GM23338 (cell line): ENCODE measurements around the gene CCN6. TPM values are rescaled to one million over a fixed set of nuclear protein-coding genes. Genes with fewer than 3 reads are reported as not detected.

Experiments
- ATAC-seq: fragments of 200-7000 bp; cut with Tn5 transposase; 3 replicates; pipeline ENCODE4 v1.9.1; 2020
- DNase-seq: peaks from one replicate; pipeline ENCODE4 v3.0.0-alpha.2; 2015; ENCODE audit warnings: low spot score
- H2AFZ ChIP-seq: fragments of 200-600 bp; sonication (generic); 2 replicates; pipeline ENCODE4 v1.8.0; 2016; ENCODE audit warnings: antibody characterized with exemption, mild to moderate bottlenecking, moderate library complexity
- H3F3A ChIP-seq: fragments of 200-600 bp; sonication (generic); replicated peaks from 2 replicates; pipeline ENCODE4 v1.8.0; 2017; ENCODE audit warnings: antibody characterized with exemption, mixed run types, low read depth
- H3K27ac ChIP-seq: fragments of 200-600 bp; sonication (generic); 2 replicates; pipeline ENCODE4 v1.6.1; 2016; ENCODE audit warnings: low read depth
- H3K27me3 ChIP-seq: fragments of 200-600 bp; sonication (generic); 2 replicates; pipeline ENCODE4 v1.8.0; 2016; ENCODE audit warnings: mild to moderate bottlenecking, mixed run types, moderate library complexity; ENCODE audit not compliant: insufficient read depth
- H3K36me3 ChIP-seq: fragments of 200-600 bp; sonication (generic); 2 replicates; pipeline ENCODE4 v1.8.0; 2016; ENCODE audit warnings: mild to moderate bottlenecking; ENCODE audit not compliant: insufficient read depth
- H3K4me1 ChIP-seq: fragments of 200-600 bp; sonication (generic); 2 replicates; pipeline ENCODE4 v1.8.0; 2016; ENCODE audit warnings: mild to moderate bottlenecking, moderate library complexity; ENCODE audit not compliant: insufficient read depth
- H3K4me2 ChIP-seq: fragments of 200-600 bp; sonication (generic); 2 replicates; pipeline ENCODE4 v1.7.1; 2017; ENCODE audit warnings: mixed run types
- H3K4me3 ChIP-seq: fragments of 200-600 bp; sonication (generic); 2 replicates; pipeline ENCODE4 v1.6.1; 2016; ENCODE audit warnings: mixed run types
- H3K79me2 ChIP-seq: fragments of 200-600 bp; sonication (generic); replicated peaks from 2 replicates; pipeline ENCODE4 v1.8.0; 2017; ENCODE audit warnings: mild to moderate bottlenecking; ENCODE audit not compliant: insufficient read depth
- H3K9me2 ChIP-seq: fragments of 200-600 bp; sonication (generic); 2 replicates; pipeline ENCODE4 v1.8.0; 2017; ENCODE audit not compliant: insufficient read depth
- H4K20me1 ChIP-seq: fragments of 200-600 bp; sonication (generic); replicated peaks from 2 replicates; pipeline ENCODE4 v1.8.0; 2017; ENCODE audit warnings: mild to moderate bottlenecking; ENCODE audit not compliant: insufficient read depth
- H3K27ac Mint-ChIP-seq: 2 replicates; pipeline ENCODE4 v1.8.0; 2020; ENCODE audit warnings: inconsistent platforms, mild to moderate bottlenecking, moderate library complexity, mixed read lengths
- H3K27me3 Mint-ChIP-seq: 3 replicates; pipeline ENCODE4 v1.8.0; 2022; ENCODE audit warnings: low read depth, mild to moderate bottlenecking, moderate library complexity, mixed read lengths, inconsistent platforms; ENCODE audit not compliant: insufficient read depth, poor library complexity
- H3K36me3 Mint-ChIP-seq: 3 replicates; pipeline ENCODE4 v1.8.0; 2021; ENCODE audit warnings: low read depth, mild to moderate bottlenecking, inconsistent platforms, moderate library complexity, mixed read lengths
- H3K4me1 Mint-ChIP-seq: 3 replicates; pipeline ENCODE4 v1.8.0; 2020; ENCODE audit warnings: mild to moderate bottlenecking, inconsistent platforms, mixed read lengths
- H3K4me3 Mint-ChIP-seq: 3 replicates; pipeline ENCODE4 v1.8.0; 2021; ENCODE audit warnings: moderate library complexity, mild to moderate bottlenecking, inconsistent platforms, mixed read lengths
- H3K9me3 Mint-ChIP-seq: 3 replicates; pipeline ENCODE4 v1.8.0; 2020; ENCODE audit warnings: moderate library complexity, mild to moderate bottlenecking, inconsistent platforms, mixed read lengths
- CREB1 ChIP-seq: fragments of 250-450 bp; sonication (Bioruptor Pico); IDR thresholded peaks from 2 replicates; pipeline ENCODE4 v1.5.0; 2020; ENCODE audit warnings: low read depth, mild to moderate bottlenecking, moderate library complexity
- ETS1 ChIP-seq: IDR thresholded peaks from 2 replicates; pipeline ENCODE4 v1.6.1; 2016; ENCODE audit warnings: antibody characterized with exemption
- EZH2 ChIP-seq: fragments of 200-600 bp; sonication (generic); IDR thresholded peaks from one replicate; pipeline ENCODE4 v1.8.0; 2017; ENCODE audit warnings: antibody characterized with exemption, mild to moderate bottlenecking, low read depth; ENCODE audit not compliant: unreplicated experiment
- NANOG ChIP-seq: IDR thresholded peaks from 2 replicates; pipeline ENCODE4 v1.6.1; 2016; ENCODE audit warnings: antibody characterized with exemption, borderline replicate concordance
- REST ChIP-seq: IDR thresholded peaks from one replicate; pipeline ENCODE4 v1.6.1; 2018; ENCODE audit warnings: antibody characterized with exemption; ENCODE audit not compliant: unreplicated experiment
- STAT1 ChIP-seq: IDR thresholded peaks from one replicate; pipeline ENCODE4 v1.6.1; 2016; ENCODE audit warnings: antibody characterized with exemption; ENCODE audit not compliant: unreplicated experiment
- ZNF114 ChIP-seq: fragments of 250-450 bp; sonication (Bioruptor Pico); IDR thresholded peaks from 2 replicates; pipeline ENCODE4 v1.5.0; 2020; ENCODE audit warnings: mild to moderate bottlenecking, moderate library complexity
- polyA plus RNA-seq: library from polyadenylated mRNA; unstranded; fragments of >200 nt; fragmentation: Nextera tagmentation; extraction: Ambion mirVana; gene quantifications from 2 replicates; pipeline ENCODE4 v1.2.1, GENCODE V29; 2016
- total RNA-seq: library from RNA; depleted of rRNA; stranded (reverse); fragments of >200 nt; shearing (Covaris generic); gene quantifications from 2 replicates; pipeline ENCODE4 v1.2.3, GENCODE V29; 2014
- TF ChIP-seq, protein P1 (sequence below): fragments of 250-450 bp; sonication (Bioruptor Pico); IDR thresholded peaks from 2 replicates; pipeline ENCODE4 v1.5.0; 2020; ENCODE audit warnings: mild to moderate bottlenecking, moderate library complexity

CCN6 gene
- total and polyA plus RNA-seq, 2 experiments from 2014 or later, result 0.65 TPM; not detected in 1

DNA sequence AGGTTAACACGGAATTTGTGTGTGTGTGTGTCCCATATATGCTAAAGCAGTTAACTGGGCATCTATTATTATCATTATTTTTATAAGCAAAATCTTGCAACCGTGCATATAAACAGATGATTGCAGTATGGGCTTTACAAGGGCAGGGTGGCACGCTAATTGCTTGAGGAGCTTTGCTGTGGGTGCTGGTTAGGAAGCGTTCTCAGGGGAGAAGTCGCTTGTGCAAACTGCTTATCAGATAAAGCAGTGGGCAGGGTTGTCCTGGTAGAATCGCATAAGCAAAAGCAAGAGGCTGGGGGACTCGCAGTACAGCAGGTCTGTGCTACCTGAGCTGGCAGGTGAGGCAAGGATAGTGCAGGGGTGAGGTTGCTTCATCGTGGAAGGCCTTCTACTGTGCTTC, 9.7 kb upstream of the CCN6 start:
- H3K4me1 Mint-ChIP-seq, result peaks cover 15% of the 10 kb centered on the region
- no peak for ATAC-seq
- H3K36me3 ChIP-seq, result no peaks in the 10 kb centered on the region
- TF ChIP-seq CREB1 (CRISPR knock-in tag) (no peak), ETS1 (no peak), STAT1 (no peak), NANOG (no peak), REST (no peak), ZNF114 (CRISPR knock-in tag) (no peak), EZH2 (no peak)
- TF ChIP-seq, protein P1, sequence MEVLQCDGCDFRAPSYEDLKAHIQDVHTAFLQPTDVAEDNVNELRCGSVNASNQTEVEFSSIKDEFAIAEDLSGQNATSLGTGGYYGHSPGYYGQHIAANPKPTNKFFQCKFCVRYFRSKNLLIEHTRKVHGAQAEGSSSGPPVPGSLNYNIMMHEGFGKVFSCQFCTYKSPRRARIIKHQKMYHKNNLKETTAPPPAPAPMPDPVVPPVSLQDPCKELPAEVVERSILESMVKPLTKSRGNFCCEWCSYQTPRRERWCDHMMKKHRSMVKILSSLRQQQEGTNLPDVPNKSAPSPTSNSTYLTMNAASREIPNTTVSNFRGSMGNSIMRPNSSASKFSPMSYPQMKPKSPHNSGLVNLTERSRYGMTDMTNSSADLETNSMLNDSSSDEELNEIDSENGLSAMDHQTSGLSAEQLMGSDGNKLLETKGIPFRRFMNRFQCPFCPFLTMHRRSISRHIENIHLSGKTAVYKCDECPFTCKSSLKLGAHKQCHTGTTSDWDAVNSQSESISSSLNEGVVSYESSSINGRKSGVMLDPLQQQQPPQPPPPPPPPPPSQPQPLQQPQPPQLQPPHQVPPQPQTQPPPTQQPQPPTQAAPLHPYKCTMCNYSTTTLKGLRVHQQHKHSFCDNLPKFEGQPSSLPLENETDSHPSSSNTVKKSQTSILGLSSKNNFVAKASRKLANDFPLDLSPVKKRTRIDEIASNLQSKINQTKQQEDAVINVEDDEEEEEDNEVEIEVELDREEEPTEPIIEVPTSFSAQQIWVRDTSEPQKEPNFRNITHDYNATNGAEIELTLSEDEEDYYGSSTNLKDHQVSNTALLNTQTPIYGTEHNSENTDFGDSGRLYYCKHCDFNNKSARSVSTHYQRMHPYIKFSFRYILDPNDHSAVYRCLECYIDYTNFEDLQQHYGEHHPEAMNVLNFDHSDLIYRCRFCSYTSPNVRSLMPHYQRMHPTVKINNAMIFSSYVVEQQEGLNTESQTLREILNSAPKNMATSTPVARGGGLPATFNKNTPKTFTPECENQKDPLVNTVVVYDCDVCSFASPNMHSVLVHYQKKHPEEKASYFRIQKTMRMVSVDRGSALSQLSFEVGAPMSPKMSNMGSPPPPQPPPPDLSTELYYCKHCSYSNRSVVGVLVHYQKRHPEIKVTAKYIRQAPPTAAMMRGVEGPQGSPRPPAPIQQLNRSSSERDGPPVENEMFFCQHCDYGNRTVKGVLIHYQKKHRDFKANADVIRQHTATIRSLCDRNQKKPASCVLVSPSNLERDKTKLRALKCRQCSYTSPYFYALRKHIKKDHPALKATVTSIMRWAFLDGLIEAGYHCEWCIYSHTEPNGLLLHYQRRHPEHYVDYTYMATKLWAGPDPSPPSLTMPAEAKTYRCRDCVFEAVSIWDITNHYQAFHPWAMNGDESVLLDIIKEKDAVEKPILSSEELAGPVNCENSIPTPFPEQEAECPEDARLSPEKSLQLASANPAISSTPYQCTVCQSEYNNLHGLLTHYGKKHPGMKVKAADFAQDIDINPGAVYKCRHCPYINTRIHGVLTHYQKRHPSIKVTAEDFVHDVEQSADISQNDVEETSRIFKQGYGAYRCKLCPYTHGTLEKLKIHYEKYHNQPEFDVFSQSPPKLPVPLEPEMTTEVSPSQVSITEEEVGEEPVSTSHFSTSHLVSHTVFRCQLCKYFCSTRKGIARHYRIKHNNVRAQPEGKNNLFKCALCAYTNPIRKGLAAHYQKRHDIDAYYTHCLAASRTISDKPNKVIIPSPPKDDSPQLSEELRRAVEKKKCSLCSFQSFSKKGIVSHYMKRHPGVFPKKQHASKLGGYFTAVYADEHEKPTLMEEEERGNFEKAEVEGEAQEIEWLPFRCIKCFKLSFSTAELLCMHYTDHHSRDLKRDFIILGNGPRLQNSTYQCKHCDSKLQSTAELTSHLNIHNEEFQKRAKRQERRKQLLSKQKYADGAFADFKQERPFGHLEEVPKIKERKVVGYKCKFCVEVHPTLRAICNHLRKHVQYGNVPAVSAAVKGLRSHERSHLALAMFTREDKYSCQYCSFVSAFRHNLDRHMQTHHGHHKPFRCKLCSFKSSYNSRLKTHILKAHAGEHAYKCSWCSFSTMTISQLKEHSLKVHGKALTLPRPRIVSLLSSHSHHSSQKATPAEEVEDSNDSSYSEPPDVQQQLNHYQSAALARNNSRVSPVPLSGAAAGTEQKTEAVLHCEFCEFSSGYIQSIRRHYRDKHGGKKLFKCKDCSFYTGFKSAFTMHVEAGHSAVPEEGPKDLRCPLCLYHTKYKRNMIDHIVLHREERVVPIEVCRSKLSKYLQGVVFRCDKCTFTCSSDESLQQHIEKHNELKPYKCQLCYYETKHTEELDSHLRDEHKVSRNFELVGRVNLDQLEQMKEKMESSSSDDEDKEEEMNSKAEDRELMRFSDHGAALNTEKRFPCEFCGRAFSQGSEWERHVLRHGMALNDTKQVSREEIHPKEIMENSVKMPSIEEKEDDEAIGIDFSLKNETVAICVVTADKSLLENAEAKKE (CRISPR knock-in tag), result no peak
- H3K36me3 Mint-ChIP-seq, result no peaks in the 10 kb centered on the region
- no peaks in the 10 kb centered on the region for H3F3A ChIP-seq
- H3K4me2 ChIP-seq, result no peak overlapping the region
- H3K4me3 Mint-ChIP-seq, result no peak overlapping the region
- H2AFZ ChIP-seq, result no peak overlapping the region
- peaks cover 6% of the 10 kb centered on the region; the same call in 1 of the 3 replicates for H3K9me3 Mint-ChIP-seq
- 0 out of 2 replicates have a peak, but pooled peaks cover 3% of the 10 kb centered on the region for H3K4me1 ChIP-seq
- no peak overlapping the region for H3K27ac ChIP-seq
- DNase-seq, result no peak
- no peak overlapping the region for H3K27ac Mint-ChIP-seq
- no peaks in the 10 kb centered on the region for H3K27me3 ChIP-seq
- H3K9me2 ChIP-seq, result peaks cover 3% of the 10 kb centered on the region; the same call in 1 of the 2 replicates
- H3K27me3 Mint-ChIP-seq, result peaks cover 3% of the 10 kb centered on the region
- H4K20me1 ChIP-seq, result no peaks in the 10 kb centered on the region
- no peaks in the 10 kb centered on the region for H3K79me2 ChIP-seq
- H3K4me3 ChIP-seq, result no peak overlapping the region
